Tibial nerve (tissue), 4 donors: Measurements from ENCODE around the gene SP2.

Experiments used
- CTCF ChIP-seq, 5 experiments: fragments of 200-600 bp in 3 of 5; fragments of 450-650 bp in 2 of 5; sonication (generic) in 3 of 5; IDR thresholded peaks; one replicate each; pipeline ENCODE4 v1.5.1; 2016 to 2019; ENCODE audit warnings: antibody characterized with exemption in 5 of 5, mild to moderate bottlenecking in 3 of 5, moderate library complexity in 2 of 5
- EP300 ChIP-seq, 2 donors: sonication (generic); formaldehyde crosslinking; IDR thresholded peaks; one replicate each; pipeline ENCODE4 v1.6.1; 2017; ENCODE audit warnings: antibody characterized with exemption in 2 of 2, mild to moderate bottlenecking in 1 of 2
- POLR2A ChIP-seq, 2 donors: fragments of 450-650 bp; IDR thresholded peaks; one replicate each; pipeline ENCODE4 v1.6.1; 2017; ENCODE audit warnings: antibody characterized with exemption in 2 of 2, mild to moderate bottlenecking in 2 of 2, moderate library complexity in 2 of 2

- no peak for TF ChIP-seq CTCF (IDR thresholded peaks at IDR 0.05)
- no peak for TF ChIP-seq POLR2A (IDR thresholded peaks at IDR 0.05)
- TF ChIP-seq EP300 (IDR thresholded peaks at IDR 0.05): no peak
Observed at GRCh38 chr17:47897561-47897960, 1.5 kb downstream of the SP2 start.
